ENCODE measurements around the gene C19orf85.

The C19orf85 gene

GRCh38 chr19:55504252-55504603 is 39.7 kb upstream of the C19orf85 start:
- TF ChIP-seq CTCF (IDR thresholded peaks at IDR 0.05; ENCODE audit: borderline replicate concordance, extremely low read depth, low read length, poor library complexity, severe bottlenecking) (no peak), EZH2 (IDR thresholded peaks at IDR 0.05; ENCODE audit: borderline replicate concordance, low read depth, low read length, severe bottlenecking) (no peak)
- Histone ChIP-seq H3K36me3 (ENCODE audit: insufficient read depth, low read length) (no peaks in the 10 kb centered on the region; the same call in 1 of the 2 replicates), H3K4me3 (ENCODE audit: low read depth in 1 of 2, low read length in 2 of 2) (peak overlapping the region; percentile 31 to 61; a peak in 3 of 4 replicates), H2AFZ (ENCODE audit: low read depth, low read length) (peak overlapping the region; percentile 100), H3K27me3 (ENCODE audit: insufficient read depth, low read length, poor library complexity) (no peaks in the 10 kb centered on the region), H3K4me1 (ENCODE audit: insufficient read depth, low read length) (peaks cover 27% of the 10 kb centered on the region), H3K27ac (ENCODE audit: low read length) (peak overlapping the region; percentile 97), H3K4me2 (ENCODE audit: insufficient read depth, low read length) (peak overlapping the region; percentile 85), H4K20me1 (ENCODE audit: insufficient read depth, low read length) (no peaks in the 10 kb centered on the region), H3K79me2 (ENCODE audit: insufficient read depth, low read length) (no peaks in the 10 kb centered on the region; the same call in 1 of the 2 replicates), H3K9me3 (ENCODE audit: insufficient read depth, low read length, severe bottlenecking) (peaks cover 3% of the 10 kb centered on the region), H3K9ac (ENCODE audit: low read depth, low read length) (peak overlapping the region; percentile 65)
- ATAC-seq (ENCODE audit: insufficient read depth, low read depth) (no peak), DNase-seq (no peak)

DNA sequence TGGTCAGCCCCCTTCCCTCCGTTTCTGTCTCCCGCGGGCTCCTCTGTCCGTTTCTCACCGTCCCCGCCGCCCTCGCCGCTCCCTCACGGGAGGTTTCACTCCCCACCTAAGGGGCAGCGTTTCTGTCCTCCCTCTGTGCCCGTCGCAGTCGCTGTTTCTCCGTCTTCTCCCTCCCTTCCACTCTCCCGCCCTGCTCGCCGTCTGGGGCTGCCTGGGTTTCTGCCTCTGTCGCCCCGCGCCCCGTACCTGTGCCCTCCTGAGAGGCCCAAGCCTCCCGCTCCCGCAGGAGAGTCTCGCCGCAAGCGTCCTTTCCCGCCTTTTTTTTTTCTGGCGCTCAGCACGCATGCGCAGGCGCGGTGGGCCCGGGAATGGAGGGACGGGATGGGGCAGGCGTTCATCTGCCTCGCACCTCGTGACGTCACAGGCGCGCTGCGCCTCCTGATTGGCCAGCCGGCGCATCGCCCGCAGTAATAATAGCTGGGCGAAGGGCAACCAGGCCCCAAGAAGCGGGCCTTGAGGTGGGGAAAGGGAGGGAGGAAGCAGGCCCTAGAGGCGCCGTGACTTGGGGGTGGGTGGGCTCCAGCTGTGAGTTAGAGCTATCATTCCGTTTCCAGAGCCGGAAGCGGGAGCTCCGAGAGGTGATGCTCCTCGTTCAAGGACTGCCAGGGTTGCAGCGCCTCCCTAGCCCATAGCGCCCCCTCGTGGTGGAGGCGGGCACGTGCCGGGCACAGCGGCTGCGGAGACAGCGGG is 39.1 kb upstream of the C19orf85 start:
- TF ChIP-seq EZH2 (IDR thresholded peaks at IDR 0.05; ENCODE audit: borderline replicate concordance, low read depth, low read length, severe bottlenecking): no peak
- TF ChIP-seq CTCF (IDR thresholded peaks at IDR 0.05; ENCODE audit: borderline replicate concordance, extremely low read depth, low read length, poor library complexity, severe bottlenecking): peak; percentile 99
- Histone ChIP-seq H3K79me2 (ENCODE audit: insufficient read depth, low read length) (no peaks in the 10 kb centered on the region; the same call in 1 of the 2 replicates), H3K27ac (ENCODE audit: low read length) (peak overlapping the region; percentile 97), H3K9me3 (ENCODE audit: insufficient read depth, low read length, severe bottlenecking) (peaks cover 3% of the 10 kb centered on the region), H3K4me2 (ENCODE audit: insufficient read depth, low read length) (peak overlapping the region; percentile 85), H3K4me3 (ENCODE audit: low read depth in 1 of 2, low read length in 2 of 2) (peak overlapping the region; percentile 31 to 61; a peak in 3 of 4 replicates), H4K20me1 (ENCODE audit: insufficient read depth, low read length) (no peaks in the 10 kb centered on the region), H3K4me1 (ENCODE audit: insufficient read depth, low read length) (peaks cover 27% of the 10 kb centered on the region), H2AFZ (ENCODE audit: low read depth, low read length) (peak overlapping the region; percentile 100), H3K36me3 (ENCODE audit: insufficient read depth, low read length) (no peaks in the 10 kb centered on the region; the same call in 1 of the 2 replicates), H3K9ac (ENCODE audit: low read depth, low read length) (peak overlapping the region; percentile 65), H3K27me3 (ENCODE audit: insufficient read depth, low read length, poor library complexity) (no peaks in the 10 kb centered on the region)
- ATAC-seq (ENCODE audit: insufficient read depth, low read depth) (peak; percentile 91), DNase-seq (peak; percentile 95)

DNA sequence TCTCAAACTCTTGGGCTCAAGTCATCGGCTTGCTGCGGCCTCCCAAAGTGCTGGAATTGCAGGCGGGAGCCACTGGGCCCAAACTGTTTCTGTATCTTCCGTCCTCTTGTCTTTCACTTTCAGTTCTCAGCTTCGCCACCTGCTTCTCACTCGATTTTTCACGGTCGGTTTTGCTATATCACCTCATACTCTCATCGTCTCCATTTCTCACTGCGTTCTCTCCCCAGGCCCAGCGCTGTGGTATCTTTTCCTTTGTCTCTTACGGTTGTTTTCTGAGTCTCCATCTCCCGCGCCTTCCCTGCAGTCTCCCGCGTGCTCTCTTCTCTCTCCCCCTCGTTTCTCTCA is 38.6 kb upstream of the C19orf85 start:
- peak overlapping the region; percentile 85 for H3K4me2 ChIP-seq (ENCODE audit: insufficient read depth, low read length)
- no peaks in the 10 kb centered on the region; the same call in 1 of the 2 replicates for H3K36me3 ChIP-seq (ENCODE audit: insufficient read depth, low read length)
- DNase-seq: no peak
- no peaks in the 10 kb centered on the region for H3K27me3 ChIP-seq (ENCODE audit: insufficient read depth, low read length, poor library complexity)
- no peaks in the 10 kb centered on the region for H4K20me1 ChIP-seq (ENCODE audit: insufficient read depth, low read length)
- peak overlapping the region; percentile 100 for H2AFZ ChIP-seq (ENCODE audit: low read depth, low read length)
- H3K4me1 ChIP-seq (ENCODE audit: insufficient read depth, low read length): peaks cover 27% of the 10 kb centered on the region
- H3K9me3 ChIP-seq (ENCODE audit: insufficient read depth, low read length, severe bottlenecking): peaks cover 3% of the 10 kb centered on the region
- H3K79me2 ChIP-seq (ENCODE audit: insufficient read depth, low read length): no peaks in the 10 kb centered on the region; the same call in 1 of the 2 replicates
- H3K9ac ChIP-seq (ENCODE audit: low read depth, low read length): peak overlapping the region; percentile 65
- ATAC-seq (ENCODE audit: insufficient read depth, low read depth): no peak
- H3K4me3 ChIP-seq (ENCODE audit: low read depth in 1 of 2, low read length in 2 of 2): peak overlapping the region in 1 of 2 experiments; percentile 61; a peak in 2 of 4 replicates
- no peak for TF ChIP-seq EZH2 (IDR thresholded peaks at IDR 0.05; ENCODE audit: borderline replicate concordance, low read depth, low read length, severe bottlenecking)
- TF ChIP-seq CTCF (IDR thresholded peaks at IDR 0.05; ENCODE audit: borderline replicate concordance, extremely low read depth, low read length, poor library complexity, severe bottlenecking): no peak
- peak overlapping the region; percentile 97 for H3K27ac ChIP-seq (ENCODE audit: low read length)
